Urothelium cell line (cell line): ENCODE data around the gene DNMT3B.
"Not testable (repeated sequence)": the region's sequence is repeated elsewhere in the genome, so short reads cannot be mapped to it uniquely, and the experiment has no call there.

Source experiments
- DNase-seq: peaks from one replicate; pipeline ENCODE4 v3.0.0; 2011; ENCODE audit warnings: low spot score, mixed read lengths
- FAIRE-seq: peaks from 2 replicates; lab custom pipeline; 2011; peaks lifted over from hg19 to GRCh38; lab: Jason Lieb, UNC

The DNMT3B gene

DNA sequence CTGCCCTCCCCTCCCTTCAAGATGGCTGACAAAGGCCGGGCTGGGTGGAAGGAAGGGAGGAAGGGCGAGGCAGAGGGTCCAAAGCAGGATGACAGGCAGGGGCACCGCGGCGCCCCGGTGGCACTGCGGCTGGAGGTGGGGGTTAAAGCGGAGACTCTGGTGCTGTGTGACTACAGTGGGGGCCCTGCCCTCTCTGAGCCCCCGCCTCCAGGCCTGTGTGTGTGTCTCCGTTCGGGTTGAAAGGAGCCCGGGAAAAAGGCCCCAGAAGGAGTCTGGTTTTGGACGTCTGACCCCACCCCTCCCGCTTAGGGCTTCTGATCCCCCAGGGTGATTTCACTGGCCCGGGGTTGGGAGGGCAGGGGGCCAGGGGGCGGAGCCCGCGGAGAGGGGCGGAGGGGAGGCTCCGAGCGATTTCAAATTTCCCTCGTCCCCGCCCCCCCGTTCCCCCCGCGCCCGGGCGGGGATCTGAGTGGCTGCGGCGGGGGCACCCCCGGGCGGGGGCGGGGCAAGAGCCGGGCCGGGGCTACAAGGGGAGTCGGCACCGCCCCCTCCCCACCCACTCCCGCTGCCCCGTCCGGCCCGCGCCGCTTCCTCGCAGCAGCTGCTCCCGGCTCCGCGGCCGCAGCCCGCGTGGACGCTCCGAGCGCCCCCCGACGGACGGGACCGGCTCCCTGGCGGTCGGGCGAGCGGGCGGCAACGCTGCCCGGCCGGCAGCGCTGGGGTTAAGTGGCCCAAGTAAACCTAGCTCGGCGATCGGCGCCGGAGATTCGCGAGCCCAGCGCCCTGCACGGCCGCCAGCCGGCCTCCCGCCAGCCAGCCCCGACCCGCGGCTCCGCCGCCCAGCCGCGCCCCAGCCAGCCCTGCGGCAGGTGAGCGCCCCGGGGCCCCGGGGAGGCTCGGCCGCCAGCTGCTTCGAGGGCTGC lies at the start of gene DNMT3B:
Gene DNMT3B (plus strand): TSS at position 555 of the 923 bp plus-strand sequence. CDS start 17,939 bp downstream, outside the sequence.
- DNase-seq, result peak; percentile 98
- FAIRE-seq, result no peak

DNA sequence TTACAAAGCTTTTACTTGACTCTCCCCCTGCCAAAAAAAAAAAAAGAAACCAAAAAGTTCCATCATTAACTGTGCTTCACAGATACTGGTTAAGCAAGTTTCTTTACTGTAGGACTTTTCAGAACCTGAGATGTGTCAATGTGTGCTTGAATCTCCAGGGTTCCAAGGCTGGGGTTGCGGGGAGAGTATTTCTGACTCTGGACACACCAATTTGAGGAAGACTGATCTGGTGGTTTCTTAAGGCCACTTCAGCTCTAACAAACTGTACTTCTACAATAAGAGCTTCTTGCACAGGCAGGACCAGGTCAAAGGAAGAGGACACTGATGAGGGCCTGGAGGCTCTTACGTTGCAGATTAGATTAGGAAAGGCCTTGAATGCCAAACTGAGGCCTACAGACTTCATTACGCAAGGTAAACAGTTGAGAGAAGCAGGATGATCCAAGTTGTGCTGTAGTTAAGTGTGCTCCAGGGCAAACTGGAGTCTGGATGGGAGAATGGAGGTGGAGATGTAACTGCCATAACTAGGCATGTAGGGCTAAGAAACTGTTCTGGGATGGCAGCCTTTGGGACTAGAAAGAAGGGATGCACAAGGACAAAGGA lies 43.3 kb upstream of the DNMT3B start:
- DNase-seq (no peak), FAIRE-seq (no peak)

DNA sequence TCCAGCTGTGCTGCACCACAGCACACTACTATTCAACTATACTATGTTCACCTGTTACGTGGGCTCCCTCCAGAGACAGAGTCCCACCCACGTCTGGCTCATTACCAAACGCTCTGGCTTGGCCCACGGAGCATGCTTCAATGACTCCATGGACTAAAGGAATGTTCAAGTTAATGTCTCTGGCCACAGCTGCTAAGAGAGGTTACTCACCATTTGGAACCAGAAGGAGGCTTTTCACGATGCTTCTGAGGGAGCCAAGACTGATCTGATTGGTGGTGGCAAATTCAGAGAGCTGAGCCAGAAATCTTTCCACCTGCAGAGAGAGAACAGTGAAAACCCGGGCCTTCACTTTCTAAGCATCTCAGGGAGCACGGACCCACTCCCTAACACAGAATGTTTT lies 34.5 kb upstream of the DNMT3B start:
- no peak for FAIRE-seq
- peak; percentile 47 for DNase-seq

DNA sequence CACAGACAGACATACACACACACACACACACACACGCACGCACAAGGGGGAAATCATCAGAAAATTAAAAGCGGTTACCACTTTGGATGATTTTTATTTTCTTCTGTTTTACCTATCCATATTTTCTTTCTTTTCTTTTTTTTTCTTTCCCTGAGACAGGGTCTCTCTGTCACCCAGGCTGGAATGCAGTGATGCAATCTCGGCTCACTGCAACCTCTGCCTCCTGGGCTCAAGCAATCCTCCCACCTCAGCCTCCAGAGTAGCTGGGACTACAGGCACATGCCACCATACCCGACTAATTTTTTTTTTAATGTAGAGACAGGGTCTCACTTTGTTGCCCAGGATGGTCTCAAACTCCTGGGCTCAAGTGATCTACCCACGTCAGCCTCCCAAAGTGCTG lies 33.8 kb upstream of the DNMT3B start:
- DNase-seq, FAIRE-seq: not testable (repeated sequence)

DNA sequence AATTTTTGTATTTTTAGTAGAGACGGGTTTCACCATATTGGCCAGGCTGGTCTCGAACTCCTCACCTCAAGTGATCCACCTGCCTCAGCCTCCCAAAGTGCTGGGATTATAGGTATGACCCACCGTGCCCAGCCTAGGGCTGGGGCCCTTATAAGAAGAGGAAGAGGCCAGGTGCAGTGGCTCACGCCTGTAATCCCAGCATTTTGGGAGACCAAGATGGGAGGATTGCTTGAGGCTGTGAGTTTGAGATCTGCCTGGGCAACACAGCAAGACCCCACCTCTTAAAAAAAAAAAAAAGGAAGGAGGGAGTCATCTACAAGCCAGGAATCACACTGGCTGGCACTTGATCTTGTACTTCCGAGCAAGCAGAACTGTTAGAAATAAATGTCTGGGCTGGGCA lies 32.9 kb upstream of the DNMT3B start:
- FAIRE-seq, DNase-seq: not testable (repeated sequence)

DNA sequence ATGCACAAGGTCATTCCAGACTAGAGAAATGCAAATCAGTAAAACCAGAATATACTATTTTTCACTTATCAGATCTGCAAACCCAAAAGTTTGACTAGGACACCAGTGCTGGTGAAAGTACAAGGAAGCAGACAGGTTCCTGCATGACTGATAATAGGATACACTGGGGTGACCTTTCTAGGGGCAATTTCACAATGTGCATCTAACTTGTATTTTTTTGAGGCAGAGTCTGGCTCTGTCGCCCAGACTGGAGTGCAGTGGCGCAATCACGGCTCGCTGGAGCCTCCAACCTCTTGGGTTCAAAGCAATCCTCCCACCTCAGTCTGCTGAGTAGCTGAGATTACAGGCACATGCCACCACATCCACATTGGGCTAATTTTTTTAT lies 30.3 kb upstream of the DNMT3B start:
- FAIRE-seq, result no peak

DNA sequence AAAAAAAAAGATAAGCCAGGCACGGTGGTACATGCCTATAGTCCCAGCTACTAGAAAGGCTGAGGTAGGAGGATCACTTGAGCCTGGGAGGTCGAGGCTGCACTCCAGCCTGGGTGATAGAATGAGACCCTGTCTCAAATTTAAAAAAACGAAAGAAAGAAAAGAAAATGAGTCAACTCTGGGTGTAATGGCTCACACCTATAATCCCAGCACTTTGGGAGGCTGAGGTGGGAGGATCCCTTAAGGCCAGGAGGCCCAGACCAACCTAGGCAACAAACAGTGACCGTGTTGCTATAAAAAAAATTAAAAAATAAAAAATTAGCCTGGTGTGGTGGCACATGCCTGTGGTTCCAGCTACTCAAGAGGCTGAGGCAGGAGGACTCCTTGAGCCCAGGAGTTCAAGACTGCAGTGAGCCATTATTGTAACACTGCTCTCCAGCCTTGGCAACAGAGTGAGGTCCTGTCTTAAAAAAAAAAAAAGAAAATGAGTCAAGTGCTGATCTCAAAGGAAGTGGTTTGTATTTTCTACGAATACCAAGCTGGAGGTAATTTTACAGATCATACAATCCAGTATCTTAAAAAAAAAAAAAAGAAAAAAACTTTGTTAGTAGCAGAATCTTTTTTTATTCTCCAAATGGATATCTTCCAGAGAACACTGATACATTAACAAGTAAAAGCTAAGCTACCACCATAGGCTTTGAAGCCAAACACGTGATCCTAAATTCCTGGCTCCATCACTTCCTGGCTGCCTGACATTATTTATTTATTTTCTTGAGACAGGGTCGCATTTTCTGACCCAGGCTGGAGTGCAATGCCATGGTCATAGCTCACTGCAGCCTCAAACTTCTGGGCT lies 24.6 kb upstream of the DNMT3B start:
- FAIRE-seq, result no peak
- DNase-seq, result no peak

More for the DNA sequence above, 30.3 kb upstream of the DNMT3B start:
- DNase-seq, result no peak

DNA sequence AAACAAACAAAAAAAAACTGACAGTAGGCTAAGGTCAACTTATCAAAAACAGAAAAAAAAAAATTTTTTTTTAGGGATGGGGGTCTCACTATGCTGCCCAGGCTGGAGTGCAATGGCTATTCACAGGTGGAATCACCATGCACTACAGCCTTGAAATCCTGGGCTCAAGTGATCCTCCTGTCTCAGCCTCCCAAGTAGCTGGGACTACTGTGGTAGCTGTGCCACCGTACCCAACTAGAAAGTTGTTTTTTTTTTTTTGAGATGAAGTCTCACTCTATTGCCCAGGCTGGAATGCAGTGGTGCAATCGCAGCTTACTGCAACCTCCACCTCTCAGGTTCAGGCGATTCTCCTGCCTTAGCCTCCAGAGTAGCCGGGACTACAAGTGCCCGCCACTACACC lies 21.0 kb upstream of the DNMT3B start:
- FAIRE-seq (no peak), DNase-seq (no peak)

DNA sequence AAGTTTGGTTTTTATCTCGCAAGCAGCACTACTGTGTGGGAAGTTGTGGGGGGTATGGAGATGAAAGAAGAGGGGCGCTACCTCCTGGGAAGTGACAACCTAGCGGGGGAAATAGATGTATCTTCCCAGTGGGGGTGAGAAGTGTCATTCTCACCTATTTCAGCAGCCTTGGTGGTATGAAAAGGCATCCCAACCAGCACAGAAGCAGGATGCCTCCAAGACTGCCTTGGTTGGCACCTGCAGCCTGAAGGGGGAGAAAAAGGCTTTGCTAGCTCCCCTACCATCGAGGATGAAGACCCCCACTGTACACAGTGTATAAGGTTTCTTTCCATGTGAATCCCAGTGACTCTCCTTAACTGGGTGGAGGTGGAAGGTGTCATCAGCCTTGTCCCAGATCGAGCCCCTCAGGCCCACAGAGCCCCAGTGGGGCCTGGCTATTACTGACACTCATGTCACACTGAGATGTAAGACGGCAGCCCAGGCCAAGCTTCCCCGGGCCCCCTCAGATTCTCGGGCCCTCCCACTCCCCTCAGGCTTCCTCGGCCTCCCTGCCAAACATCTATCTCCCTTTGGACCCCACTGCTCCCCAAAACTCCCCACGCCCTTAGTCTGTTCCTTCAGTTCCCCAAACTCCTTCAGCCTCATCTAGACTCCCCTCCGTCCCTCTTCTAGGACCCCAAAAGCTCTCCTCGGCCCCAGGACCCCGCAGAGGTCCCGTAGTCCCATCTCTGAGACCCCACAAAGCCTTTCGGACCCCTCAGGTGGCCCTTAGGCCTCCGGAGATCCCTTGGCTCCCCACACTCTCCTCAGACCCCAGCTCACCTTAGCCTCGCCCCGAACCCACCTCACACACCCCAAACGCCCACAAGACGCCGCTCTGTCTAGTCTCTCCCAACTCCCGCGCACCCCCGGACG lies 19.6 kb upstream of the DNMT3B start:
- FAIRE-seq, result no peak
- no peak for DNase-seq

DNA sequence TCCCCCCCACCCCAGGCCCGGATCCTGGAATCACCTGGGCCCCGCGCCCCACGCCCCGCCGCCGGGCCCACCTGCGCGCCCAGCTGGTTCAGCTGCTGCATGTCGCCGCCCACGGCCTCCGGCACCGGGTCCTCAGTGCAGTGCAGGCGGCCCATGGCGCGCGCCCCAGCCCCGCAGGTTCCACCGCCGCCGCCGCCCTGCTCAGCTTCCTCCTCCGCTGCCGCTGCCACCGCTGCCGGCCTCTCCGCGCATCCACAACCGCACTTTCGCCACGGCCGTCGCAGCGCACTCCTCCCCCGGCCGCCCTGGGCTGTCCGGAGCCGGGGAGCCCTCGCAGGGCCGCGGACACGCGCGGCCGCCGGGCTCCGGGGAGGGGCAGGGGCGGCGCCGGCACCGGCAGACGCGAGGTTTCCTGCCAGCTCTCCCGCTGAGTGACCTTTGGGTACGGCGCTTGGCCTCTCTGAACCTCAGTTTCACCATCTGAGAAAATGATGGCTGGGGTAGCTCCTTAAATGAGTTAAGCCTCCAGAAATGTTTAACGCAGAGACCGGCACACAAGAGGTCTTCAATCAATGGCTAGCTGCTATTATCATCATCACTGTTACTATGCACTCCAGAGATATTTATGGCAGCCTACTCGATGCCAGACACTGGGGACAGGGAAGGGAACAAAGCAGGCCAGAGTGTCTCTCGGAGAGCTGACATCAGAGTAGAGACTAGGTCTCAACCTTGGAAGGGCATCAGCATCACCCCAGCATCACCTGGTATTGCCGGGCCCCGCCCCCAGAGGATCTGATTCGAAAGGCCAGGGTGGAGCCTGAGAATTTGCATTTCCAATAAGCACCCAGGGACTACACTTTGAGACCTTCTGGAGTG lies 18.7 kb upstream of the DNMT3B start, which contains the start of gene COMMD7:
Gene COMMD7 (minus strand): TSS at position 231 of the 876 bp plus-strand sequence. CDS start 76 bp downstream, at position 155.
- FAIRE-seq, result no peak
- peak; percentile 50 for DNase-seq

DNA sequence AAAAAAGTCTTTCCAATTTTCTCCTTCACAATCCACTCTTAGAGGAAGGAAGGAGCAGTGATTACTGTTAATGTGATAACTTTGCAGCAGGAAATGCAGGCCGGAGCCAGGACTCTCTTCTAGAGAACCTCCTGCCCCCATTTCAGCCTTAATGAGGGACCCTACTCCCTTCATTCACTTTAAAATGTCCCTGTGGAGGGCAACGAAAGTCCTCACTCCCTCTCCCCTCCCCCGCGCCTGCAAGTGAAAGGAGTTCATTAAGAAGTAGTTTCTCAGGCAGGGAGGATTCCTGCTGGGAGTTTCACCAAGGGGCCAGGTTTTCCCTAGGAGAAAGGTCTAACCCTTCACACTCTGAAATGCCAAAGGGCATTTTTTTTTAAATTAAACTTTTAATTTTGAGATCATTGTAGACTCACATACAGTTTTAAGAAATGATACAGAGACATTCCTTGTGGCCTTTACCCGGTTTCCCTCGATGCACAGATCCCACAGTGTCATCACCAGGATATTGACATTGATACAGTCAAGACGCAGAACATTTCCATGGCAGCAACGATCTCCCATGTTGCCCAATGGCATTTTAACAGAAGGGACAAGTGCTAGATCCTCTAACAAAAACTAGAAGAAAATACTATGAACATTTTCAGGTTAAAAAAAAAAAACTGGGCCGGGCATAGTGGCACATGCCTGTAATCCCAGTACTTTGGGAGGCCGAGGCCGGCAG lies 12.1 kb upstream of the DNMT3B start:
- no peak for FAIRE-seq
- DNase-seq, result no peak

DNA sequence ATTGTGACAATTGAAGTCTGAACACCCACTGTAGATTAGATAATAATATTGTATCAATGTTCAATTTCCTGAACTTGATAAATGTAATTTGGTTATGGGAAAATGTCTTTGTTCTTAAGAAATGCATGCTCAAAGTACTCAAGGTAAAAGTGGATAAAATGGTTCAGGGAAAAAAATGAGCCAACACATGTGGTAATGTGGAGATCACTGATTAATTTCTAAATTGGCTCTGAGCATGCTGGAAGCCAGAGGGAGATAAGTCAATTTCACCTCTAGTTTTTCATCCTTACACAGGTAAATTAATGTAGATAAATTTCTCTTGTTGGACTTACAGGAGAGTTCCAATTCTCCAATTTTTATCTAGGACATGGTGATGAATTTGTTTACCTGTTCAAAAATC lies 10.9 kb upstream of the DNMT3B start:
- FAIRE-seq (no peak), DNase-seq (no peak)

DNA sequence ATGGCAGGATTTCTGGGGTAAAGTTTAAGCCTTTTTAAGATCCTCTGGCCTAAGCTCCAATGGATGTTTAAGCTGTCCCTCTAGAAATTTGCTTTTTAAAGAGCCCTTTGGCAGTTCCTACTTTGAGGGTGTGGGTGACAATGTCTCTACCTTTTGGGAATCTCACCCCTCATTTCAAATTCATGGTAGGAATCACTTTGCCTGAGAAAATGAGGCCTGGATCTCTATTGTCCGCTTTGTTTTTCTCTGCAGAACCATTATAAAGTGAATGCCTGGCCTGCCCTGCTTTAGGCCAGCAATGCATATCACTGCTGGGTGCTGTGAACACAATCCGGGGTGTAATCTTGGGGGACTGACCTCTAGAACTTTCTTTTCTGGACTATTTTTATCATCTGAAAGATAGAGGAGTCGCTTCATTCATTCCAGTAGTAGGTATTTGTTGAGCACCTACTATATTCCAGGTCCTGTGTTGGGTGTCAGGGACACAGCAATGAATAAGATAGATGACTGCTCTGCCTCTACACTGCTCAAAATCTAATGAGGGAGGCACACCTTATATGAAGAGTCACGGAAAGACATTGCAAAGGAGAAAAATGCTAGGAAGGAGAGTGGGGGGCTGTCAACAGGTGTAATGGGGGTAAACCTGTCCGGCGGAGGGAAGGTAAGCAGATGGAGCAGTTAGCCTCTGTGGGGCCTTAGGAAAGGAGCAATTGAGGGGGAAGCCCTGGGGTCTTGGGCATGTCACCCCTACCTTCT lies 10.3 kb upstream of the DNMT3B start:
- DNase-seq (no peak), FAIRE-seq (no peak)

DNA sequence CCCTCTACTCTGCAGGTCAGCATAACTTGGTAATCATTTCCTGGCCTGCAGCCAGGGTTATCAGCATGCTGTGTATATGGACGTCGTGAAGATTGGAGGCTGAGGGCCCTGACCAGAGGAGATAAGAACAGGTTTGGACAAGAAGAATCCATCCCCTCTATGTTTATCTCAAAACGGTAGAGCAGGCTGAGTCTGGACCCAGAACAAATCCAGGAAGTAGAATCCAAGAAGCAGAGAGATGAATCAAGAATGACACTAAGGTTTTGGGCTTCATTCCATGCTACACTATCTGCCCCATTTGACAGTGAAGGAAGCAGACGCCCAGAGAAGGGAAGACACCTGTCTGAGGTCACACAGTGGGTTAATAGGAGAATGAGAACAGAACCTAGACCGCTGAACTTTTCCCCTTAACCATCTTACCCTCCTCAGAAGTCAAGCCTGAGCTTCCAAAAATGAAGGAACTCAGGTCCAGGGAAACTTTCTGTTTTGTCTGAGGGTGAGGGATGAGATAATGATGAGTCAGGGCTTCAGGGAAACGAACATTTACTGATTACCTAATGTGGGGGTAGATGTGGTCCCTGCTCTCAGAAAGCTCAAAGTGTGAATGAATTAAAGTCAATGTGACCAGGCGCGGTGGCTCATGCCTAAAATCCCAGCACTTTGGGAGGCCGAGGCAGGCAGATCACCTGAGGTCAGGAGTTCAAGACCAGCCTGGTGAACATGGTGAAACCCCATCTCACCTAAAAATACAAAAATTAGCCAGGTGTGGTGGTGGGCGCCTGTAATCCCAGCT lies 9.5 kb upstream of the DNMT3B start:
- no peak for FAIRE-seq
- peak; percentile 70 for DNase-seq

DNA sequence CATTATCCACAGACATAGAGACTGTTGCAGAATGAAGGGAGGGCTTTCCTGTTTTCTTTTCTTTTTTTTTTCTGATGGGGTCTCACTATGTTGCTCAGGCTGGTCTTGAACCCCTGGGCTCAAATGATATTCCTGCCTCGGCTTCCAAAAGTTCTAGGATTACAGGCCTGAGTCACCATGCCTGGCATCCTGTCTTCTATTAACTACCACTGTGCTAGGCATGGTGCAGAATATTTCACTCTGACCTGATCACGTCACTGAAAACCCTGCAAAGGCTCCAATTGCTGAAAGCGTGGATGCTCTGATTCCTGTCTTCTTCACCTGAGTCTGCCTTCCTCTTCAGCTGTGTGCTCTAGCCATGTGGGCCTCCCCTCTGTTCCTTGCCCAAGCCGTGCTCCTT lies 8.5 kb upstream of the DNMT3B start:
- no peak for DNase-seq
- no peak for FAIRE-seq

DNA sequence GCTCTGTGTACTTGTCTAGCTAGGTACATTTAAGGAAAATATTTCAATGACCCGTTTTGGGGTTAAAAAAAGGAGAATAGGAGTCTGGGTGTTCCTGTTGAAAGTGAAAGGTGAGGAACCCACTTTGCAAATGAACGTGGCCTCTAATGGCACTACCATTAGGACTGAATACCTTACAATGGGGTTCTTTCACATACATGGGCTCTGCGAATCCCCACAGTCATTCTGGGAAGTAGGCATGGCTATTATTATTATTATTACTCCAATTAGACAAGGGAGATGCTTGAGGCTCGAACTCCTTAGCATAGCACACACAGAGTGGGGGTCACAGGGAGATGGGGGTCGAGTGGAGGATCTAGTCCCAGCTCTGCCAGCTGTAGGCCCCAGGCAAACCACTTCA lies 6.0 kb upstream of the DNMT3B start:
- FAIRE-seq (no peak), DNase-seq (no peak)

DNA sequence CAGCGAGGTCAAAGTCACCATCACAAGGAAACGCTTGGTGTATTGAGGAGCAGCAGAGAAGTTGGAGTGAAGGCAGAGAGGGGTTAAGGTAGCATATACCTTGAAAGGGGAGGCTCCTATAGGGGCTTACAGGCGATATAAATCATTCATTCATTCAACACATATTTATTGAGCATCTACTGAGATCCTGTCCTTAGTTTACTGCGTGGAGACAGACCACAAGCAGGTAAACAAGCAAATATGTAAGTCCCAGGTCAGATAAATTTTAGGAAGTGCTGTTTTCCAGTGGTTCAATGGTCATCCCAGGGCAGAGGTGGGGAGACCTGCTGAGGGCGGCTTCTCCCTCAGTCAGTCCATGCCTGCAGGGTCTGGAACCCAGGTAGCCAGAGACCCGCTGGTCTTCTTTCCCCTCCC lies 761 bp upstream of the DNMT3B start:
- no peak for DNase-seq
- no peak for FAIRE-seq
